Liver (tissue), 9 donors: ENCODE results near the gene COX6B1. TPM values are rescaled to one million over a fixed set of nuclear protein-coding genes. Genes with fewer than 3 reads are reported as not detected.

ENCODE experiments used
- DNase-seq: peaks from one replicate; pipeline ENCODE4 v3.0.0-alpha.2; 2017; ENCODE audit warnings: low spot score
- H3K27ac ChIP-seq, 2 donors: one replicate each; pipeline ENCODE4 v1.7.0; 2013; ENCODE audit warnings: inconsistent platforms in 2 of 2, low read length in 2 of 2, control low read depth in 1 of 2, low read depth in 1 of 2, mild to moderate bottlenecking in 1 of 2
- H3K27me3 ChIP-seq, 4 donors: one replicate each; pipeline versions ENCODE4 v1.6.1 to v1.7.0; 2013; ENCODE audit warnings: low read length in 3 of 4, inconsistent platforms in 1 of 4, mild to moderate bottlenecking in 1 of 4, moderate library complexity in 1 of 4; ENCODE audit not compliant: control insufficient read depth in 4 of 4, insufficient read depth in 4 of 4
- H3K36me3 ChIP-seq, 4 donors: one replicate each; pipeline versions ENCODE4 v1.6.1 to v1.7.0; 2013; ENCODE audit warnings: low read length in 3 of 4, mild to moderate bottlenecking in 3 of 4, low read depth in 1 of 4, moderate library complexity in 1 of 4; ENCODE audit not compliant: control insufficient read depth in 4 of 4, insufficient read depth in 3 of 4
- H3K4me1 ChIP-seq, 4 donors: one replicate each; pipeline versions ENCODE4 v1.6.1 to v1.7.0; 2013; ENCODE audit warnings: low read length in 3 of 4, mild to moderate bottlenecking in 3 of 4, moderate library complexity in 1 of 4; ENCODE audit not compliant: control insufficient read depth in 4 of 4, insufficient read depth in 4 of 4
- H3K4me3 ChIP-seq, 3 donors: one replicate each; pipeline versions ENCODE4 v1.6.1 to v1.7.0; 2013; ENCODE audit warnings: low read length in 3 of 3, control low read depth in 1 of 3, low read depth in 1 of 3, mild to moderate bottlenecking in 1 of 3
- H3K9ac ChIP-seq, 2 donors: one replicate each; pipeline ENCODE4 v1.7.0; 2013; ENCODE audit warnings: low read length in 2 of 2, mild to moderate bottlenecking in 2 of 2, moderate library complexity in 2 of 2, control low read depth in 1 of 2, low read depth in 1 of 2
- H3K9me3 ChIP-seq, 4 donors: one replicate each; pipeline versions ENCODE4 v1.6.1 to v1.7.0; 2013; ENCODE audit warnings: low read length in 3 of 4; ENCODE audit not compliant: control insufficient read depth in 4 of 4
- ATF3 ChIP-seq: IDR thresholded peaks from 2 replicates; pipeline ENCODE4 v1.6.1; 2016; ENCODE audit warnings: antibody characterized with exemption
- CTCF ChIP-seq: fragments of 150-350 bp; IDR thresholded peaks from 2 replicates; pipeline ENCODE4 v1.5.1; 2017; ENCODE audit warnings: improper control_type of control experiment, low read depth, low read length; ENCODE audit not compliant: missing input control
- EGR1 ChIP-seq, 2 donors: IDR thresholded peaks; 2 replicates each; pipeline ENCODE4 v1.6.1; 2016 to 2018; ENCODE audit warnings: antibody characterized with exemption in 2 of 2, low read depth in 2 of 2
- FOXA1 ChIP-seq: IDR thresholded peaks from 2 replicates; pipeline ENCODE4 v1.6.1; 2016; ENCODE audit warnings: antibody characterized with exemption
- FOXA2 ChIP-seq: IDR thresholded peaks from 2 replicates; pipeline ENCODE4 v1.6.1; 2016; ENCODE audit warnings: antibody characterized with exemption
- GABPA ChIP-seq, 2 donors: IDR thresholded peaks in 1 of 2; conservative IDR thresholded peaks in 1 of 2; 2 replicates each; pipeline ENCODE4 v1.6.1; 2016; ENCODE audit warnings: antibody characterized with exemption in 2 of 2, mild to moderate bottlenecking in 1 of 2, moderate library complexity in 1 of 2
- HNF4A ChIP-seq, 2 donors: conservative IDR thresholded peaks; 2 replicates each; pipeline ENCODE4 v1.6.1; 2016; ENCODE audit warnings: antibody characterized with exemption in 2 of 2, mild to moderate bottlenecking in 2 of 2
- HNF4G ChIP-seq: IDR thresholded peaks from 2 replicates; pipeline ENCODE4 v1.6.1; 2016; ENCODE audit warnings: antibody characterized with exemption
- JUND ChIP-seq, 2 donors: IDR thresholded peaks; 2 replicates each; pipeline ENCODE4 v1.6.1; 2016; ENCODE audit warnings: antibody characterized with exemption in 2 of 2
- MAX ChIP-seq: IDR thresholded peaks from 2 replicates; pipeline ENCODE4 v1.6.1; 2016; ENCODE audit warnings: antibody characterized with exemption
- NR2F2 ChIP-seq: IDR thresholded peaks from 2 replicates; pipeline ENCODE4 v1.6.1; 2016; ENCODE audit warnings: antibody characterized with exemption
- RAD21 ChIP-seq, 2 donors: IDR thresholded peaks; 2 replicates each; pipeline ENCODE4 v1.6.1; 2016; ENCODE audit warnings: antibody characterized with exemption in 2 of 2, mild to moderate bottlenecking in 2 of 2
- REST ChIP-seq: IDR thresholded peaks from 2 replicates; pipeline ENCODE4 v1.6.1; 2016; ENCODE audit warnings: antibody characterized with exemption, mild to moderate bottlenecking
- RXRA ChIP-seq, 2 donors: IDR thresholded peaks; 2 replicates each; pipeline ENCODE4 v1.6.1; 2017 to 2018; ENCODE audit warnings: antibody characterized with exemption in 2 of 2, mild to moderate bottlenecking in 1 of 2
- SP1 ChIP-seq: IDR thresholded peaks from 2 replicates; pipeline ENCODE4 v1.6.1; 2018; ENCODE audit warnings: antibody characterized with exemption, mild to moderate bottlenecking
- TAF1 ChIP-seq: conservative IDR thresholded peaks from 2 replicates; pipeline ENCODE4 v1.6.1; 2016; ENCODE audit warnings: antibody characterized with exemption, mild to moderate bottlenecking
- YY1 ChIP-seq: IDR thresholded peaks from 2 replicates; pipeline ENCODE4 v1.6.1; 2016; ENCODE audit warnings: antibody characterized with exemption, mild to moderate bottlenecking
- ZBTB33 ChIP-seq: IDR thresholded peaks from 2 replicates; pipeline ENCODE4 v1.6.1; 2016; ENCODE audit warnings: antibody characterized with exemption
- WGBS: extraction: QIAGEN DNeasy Blood & Tissue Kit; methylation state at CpG from one replicate; pipeline ENCODE4 v1.1.7; 2013; 5-methylcytosine and 5-hydroxymethylcytosine counted together
- polyA plus RNA-seq, 2 donors: library from polyadenylated mRNA; stranded (reverse) in 1 of 2; unstranded in 1 of 2; fragments of 200-250 nt in 1 of 2; fragments of >200 nt in 1 of 2; fragmentation: Nextera tagmentation in 1 of 2; extraction: Ambion mirVana in 1 of 2; gene quantifications; one replicate each; pipeline versions ENCODE4 v1.2.1 to v1.2.3, GENCODE V29; 2013 to 2015
- total RNA-seq, 2 donors: library from RNA; depleted of rRNA; stranded (reverse); fragments of >200 nt; gene quantifications; one replicate each; pipeline ENCODE4 v1.2.3, GENCODE V29; 2014
- donor health status: healthy.
- donor health status: healthy.
- donor health status: healthy.
- donor health status: healthy.
- donor health status: healthy.

Gene COX6B1
- total and polyA plus RNA-seq, 4 donors = 139 to 518 (median 321) TPM

- TF ChIP-seq CTCF = no peak
- no peak for TF ChIP-seq ZBTB33
- no peak for TF ChIP-seq RAD21 (IDR thresholded peaks at IDR 0.05)
- TF ChIP-seq JUND (IDR thresholded peaks at IDR 0.05) = no peak
- TF ChIP-seq TAF1 = no peak
- no peak for TF ChIP-seq RXRA (IDR thresholded peaks at IDR 0.05)
- no peak for TF ChIP-seq REST
- TF ChIP-seq YY1 = no peak
- no peak for TF ChIP-seq FOXA2
- no peak for TF ChIP-seq ATF3
- TF ChIP-seq HNF4A (conservative IDR thresholded peaks at IDR 0.05) = no peak
- TF ChIP-seq MAX = no peak
- TF ChIP-seq GABPA (IDR thresholded peaks at IDR 0.05 in 1 of 2, conservative IDR thresholded peaks at IDR 0.05 in 1 of 2) = no peak
- no peak for TF ChIP-seq FOXA1
- no peak for TF ChIP-seq HNF4G
- TF ChIP-seq EGR1 (IDR thresholded peaks at IDR 0.05; ENCODE audit: low read depth in 2 of 2) = no peak
- no peak for TF ChIP-seq NR2F2
- no peak for TF ChIP-seq SP1
- 14% methylated on average over 9 of the region's 9 CpGs for WGBS
- DNase-seq = no peak
- Histone ChIP-seq H3K27ac (peak overlapping the region; percentile 76 to 89), H3K9ac (peak overlapping the region; percentile 87 to 89), H3K27me3 (no peaks in the 10 kb centered on the region), H3K36me3 (peaks cover 9 to 27% (median 22%) of the 10 kb centered on the region in 4 donors), H3K9me3 (no peaks in the 10 kb centered on the region), H3K4me1 (peaks cover 0 to 17% (median 9%) of the 10 kb centered on the region in 4 donors), H3K4me3 (peak overlapping the region; percentile 69 to 82 (median 71))
Measured at GRCh38 chr19:35628264-35628564, 19.9 kb upstream of the COX6B1 start.
